HL-60 (cell line): ENCODE results near the gene NRCAM.
A peak's percentile ranks its signal among the peaks of the same experiment; 100 is the strongest.

Source experiments
- DNase-seq, 2 experiments: peaks; one replicate each; pipeline ENCODE4 v3.0.0-alpha.2; 2010 to 2020; ENCODE audit warnings: low read depth in 1 of 2, low spot score in 1 of 2
- H3K27ac ChIP-seq: fragments of 250-450 bp; sonication (Bioruptor Pico); replicated peaks from 2 replicates; pipeline ENCODE4 v1.5.1; 2020; ENCODE audit warnings: mild to moderate bottlenecking, moderate library complexity
- H3K27me3 ChIP-seq: fragments of 250-450 bp; sonication (Bioruptor Pico); 2 replicates; pipeline ENCODE4 v1.5.1; 2021; ENCODE audit warnings: mild to moderate bottlenecking, moderate library complexity; ENCODE audit not compliant: insufficient read depth, poor library complexity, severe bottlenecking
- H3K4me3 ChIP-seq: replicated peaks from 2 replicates; pipeline ENCODE4 v1.5.1; 2011; ENCODE audit warnings: mild to moderate bottlenecking, control low read depth, low read length; ENCODE audit not compliant: insufficient read depth
- GABPA ChIP-seq: IDR thresholded peaks from 2 replicates; pipeline ENCODE4 v1.6.1; 2012; ENCODE audit warnings: low read depth
- POLR2AphosphoS5 ChIP-seq: IDR thresholded peaks from 2 replicates; pipeline ENCODE4 v1.6.1; 2012; ENCODE audit warnings: low read depth
- SPI1 ChIP-seq: IDR thresholded peaks from 2 replicates; pipeline ENCODE4 v1.6.1; 2012; ENCODE audit warnings: low read depth, mild to moderate bottlenecking, borderline replicate concordance
- TF ChIP-seq, protein P1 (sequence below): IDR thresholded peaks from one replicate; pipeline ENCODE4 v1.5.1; 2011; ENCODE audit warnings: low read length, control low read depth, inconsistent platforms; ENCODE audit not compliant: insufficient read depth
- TF ChIP-seq, protein P2 (sequence below): IDR thresholded peaks from 2 replicates; pipeline ENCODE4 v1.6.1; 2012; ENCODE audit warnings: low read depth; ENCODE audit not compliant: insufficient replicate concordance

NRCAM gene

DNA sequence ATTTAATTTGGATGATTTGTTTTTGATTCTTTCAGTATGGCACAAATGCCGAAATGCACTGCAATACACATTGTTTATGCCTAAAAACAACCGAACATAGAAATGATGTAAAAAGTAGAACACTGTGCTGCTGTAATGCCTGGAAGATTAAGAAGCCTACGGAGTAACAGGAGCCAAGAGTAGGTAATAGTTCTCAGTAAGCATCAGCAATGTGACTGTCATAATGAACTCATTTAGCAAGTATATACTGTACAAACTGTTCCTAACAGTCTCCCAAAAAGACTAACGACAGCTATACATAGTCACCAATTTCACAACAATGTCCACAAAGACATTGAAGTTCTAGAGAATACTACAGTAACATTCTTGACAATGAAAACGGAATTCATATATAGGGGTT, 307.1 kb downstream of the NRCAM start:
- TF ChIP-seq SPI1, result no peak
- TF ChIP-seq, protein P1, sequence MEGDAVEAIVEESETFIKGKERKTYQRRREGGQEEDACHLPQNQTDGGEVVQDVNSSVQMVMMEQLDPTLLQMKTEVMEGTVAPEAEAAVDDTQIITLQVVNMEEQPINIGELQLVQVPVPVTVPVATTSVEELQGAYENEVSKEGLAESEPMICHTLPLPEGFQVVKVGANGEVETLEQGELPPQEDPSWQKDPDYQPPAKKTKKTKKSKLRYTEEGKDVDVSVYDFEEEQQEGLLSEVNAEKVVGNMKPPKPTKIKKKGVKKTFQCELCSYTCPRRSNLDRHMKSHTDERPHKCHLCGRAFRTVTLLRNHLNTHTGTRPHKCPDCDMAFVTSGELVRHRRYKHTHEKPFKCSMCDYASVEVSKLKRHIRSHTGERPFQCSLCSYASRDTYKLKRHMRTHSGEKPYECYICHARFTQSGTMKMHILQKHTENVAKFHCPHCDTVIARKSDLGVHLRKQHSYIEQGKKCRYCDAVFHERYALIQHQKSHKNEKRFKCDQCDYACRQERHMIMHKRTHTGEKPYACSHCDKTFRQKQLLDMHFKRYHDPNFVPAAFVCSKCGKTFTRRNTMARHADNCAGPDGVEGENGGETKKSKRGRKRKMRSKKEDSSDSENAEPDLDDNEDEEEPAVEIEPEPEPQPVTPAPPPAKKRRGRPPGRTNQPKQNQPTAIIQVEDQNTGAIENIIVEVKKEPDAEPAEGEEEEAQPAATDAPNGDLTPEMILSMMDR, result no peak
- TF ChIP-seq POLR2AphosphoS5, result no peak
- TF ChIP-seq, protein P2, sequence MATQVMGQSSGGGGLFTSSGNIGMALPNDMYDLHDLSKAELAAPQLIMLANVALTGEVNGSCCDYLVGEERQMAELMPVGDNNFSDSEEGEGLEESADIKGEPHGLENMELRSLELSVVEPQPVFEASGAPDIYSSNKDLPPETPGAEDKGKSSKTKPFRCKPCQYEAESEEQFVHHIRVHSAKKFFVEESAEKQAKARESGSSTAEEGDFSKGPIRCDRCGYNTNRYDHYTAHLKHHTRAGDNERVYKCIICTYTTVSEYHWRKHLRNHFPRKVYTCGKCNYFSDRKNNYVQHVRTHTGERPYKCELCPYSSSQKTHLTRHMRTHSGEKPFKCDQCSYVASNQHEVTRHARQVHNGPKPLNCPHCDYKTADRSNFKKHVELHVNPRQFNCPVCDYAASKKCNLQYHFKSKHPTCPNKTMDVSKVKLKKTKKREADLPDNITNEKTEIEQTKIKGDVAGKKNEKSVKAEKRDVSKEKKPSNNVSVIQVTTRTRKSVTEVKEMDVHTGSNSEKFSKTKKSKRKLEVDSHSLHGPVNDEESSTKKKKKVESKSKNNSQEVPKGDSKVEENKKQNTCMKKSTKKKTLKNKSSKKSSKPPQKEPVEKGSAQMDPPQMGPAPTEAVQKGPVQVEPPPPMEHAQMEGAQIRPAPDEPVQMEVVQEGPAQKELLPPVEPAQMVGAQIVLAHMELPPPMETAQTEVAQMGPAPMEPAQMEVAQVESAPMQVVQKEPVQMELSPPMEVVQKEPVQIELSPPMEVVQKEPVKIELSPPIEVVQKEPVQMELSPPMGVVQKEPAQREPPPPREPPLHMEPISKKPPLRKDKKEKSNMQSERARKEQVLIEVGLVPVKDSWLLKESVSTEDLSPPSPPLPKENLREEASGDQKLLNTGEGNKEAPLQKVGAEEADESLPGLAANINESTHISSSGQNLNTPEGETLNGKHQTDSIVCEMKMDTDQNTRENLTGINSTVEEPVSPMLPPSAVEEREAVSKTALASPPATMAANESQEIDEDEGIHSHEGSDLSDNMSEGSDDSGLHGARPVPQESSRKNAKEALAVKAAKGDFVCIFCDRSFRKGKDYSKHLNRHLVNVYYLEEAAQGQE, result no peak
- no peak for TF ChIP-seq GABPA
- Histone ChIP-seq H3K27me3 (peaks cover 2% of the 10 kb centered on the region), H3K27ac (no peak overlapping the region), H3K4me3 (no peak overlapping the region)
- no peak for DNase-seq

DNA sequence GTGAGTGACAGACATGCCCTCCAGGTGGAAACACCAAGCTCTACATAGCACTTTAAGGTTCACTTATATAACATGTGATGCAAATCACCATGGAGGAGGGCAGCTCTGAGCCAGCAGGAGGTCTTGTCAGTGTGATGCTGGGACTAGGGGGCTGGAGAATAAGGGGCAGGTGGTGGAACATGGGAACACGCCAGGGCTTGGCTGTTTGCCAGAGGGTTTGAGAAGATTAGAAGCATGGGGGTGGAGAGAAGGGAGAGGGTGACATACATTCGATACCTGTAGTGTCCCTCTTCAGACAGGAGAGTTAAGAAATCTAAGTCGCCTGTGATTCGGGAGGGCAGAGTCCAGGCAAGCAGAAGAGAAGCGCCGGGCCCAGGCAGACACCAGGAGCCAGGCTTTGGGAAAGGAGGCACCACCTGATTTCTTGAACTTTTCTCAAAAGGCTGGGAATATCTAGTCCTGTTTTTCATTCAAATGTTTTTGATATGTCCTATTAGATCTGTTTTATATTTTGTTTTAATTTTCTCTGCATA, 309.1 kb downstream of the NRCAM start:
- Histone ChIP-seq H3K27me3 (no peaks in the 10 kb centered on the region), H3K4me3 (no peak overlapping the region), H3K27ac (no peak overlapping the region)
- TF ChIP-seq SPI1 (no peak), GABPA (no peak), POLR2AphosphoS5 (no peak)
- TF ChIP-seq, protein P1, result no peak
- TF ChIP-seq, protein P2, result no peak
- no peak for DNase-seq

DNA sequence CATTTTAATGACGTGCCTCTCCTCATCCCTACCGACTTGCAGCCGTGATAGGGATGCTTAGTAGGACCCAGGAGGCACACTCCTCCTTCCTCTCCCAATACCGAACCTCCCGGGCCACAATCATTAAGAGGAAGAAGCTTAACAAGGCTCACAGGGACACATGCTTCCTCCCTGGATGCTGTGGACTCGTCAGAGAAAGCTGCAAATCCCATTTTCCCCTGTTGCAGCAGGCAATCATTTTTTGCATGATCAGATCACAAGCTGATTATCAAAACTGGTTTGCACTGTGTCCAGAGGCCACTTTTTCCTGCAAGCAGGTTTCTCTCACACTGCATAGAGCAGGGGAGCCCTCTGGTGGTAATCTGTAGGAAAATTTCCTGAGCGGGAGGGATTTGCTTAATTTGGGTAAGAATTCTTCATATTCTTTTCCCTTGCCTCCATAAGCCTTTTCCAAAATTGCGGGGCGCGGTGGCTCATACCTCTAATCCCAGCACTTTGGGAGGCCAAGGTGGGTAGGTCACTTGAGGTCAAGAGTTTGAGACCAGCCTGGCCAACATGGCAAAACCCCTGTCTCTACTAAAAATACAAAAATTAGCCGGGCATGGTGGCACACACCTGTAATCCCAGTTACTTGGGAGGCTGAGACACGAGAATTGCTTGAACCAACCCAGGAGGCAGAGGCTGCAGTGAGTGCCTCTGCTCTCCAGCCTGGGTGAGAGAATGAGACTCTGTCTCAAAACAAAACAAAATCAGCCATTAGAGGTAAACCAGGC, 310.0 kb downstream of the NRCAM start:
- peak in 1 of 2 experiments; percentile 61 for DNase-seq
- H3K4me3 ChIP-seq, result no peak overlapping the region
- TF ChIP-seq, protein P2, result no peak
- TF ChIP-seq, protein P1, result peak; percentile 75
- TF ChIP-seq GABPA, result no peak
- H3K27ac ChIP-seq, result no peak overlapping the region
- no peaks in the 10 kb centered on the region for H3K27me3 ChIP-seq
